Stomach (tissue), 9 donors: ENCODE data around the gene CLCA4. TPM values are rescaled to one million over a fixed set of nuclear protein-coding genes. Genes with fewer than 3 reads are reported as not detected.

Experiments used
- DNase-seq, 2 donors: peaks; one replicate each; pipeline versions ENCODE4 v3.0.0 to v3.0.0-alpha.2; 2013 to 2019
- H3K27ac ChIP-seq, 5 donors: fragments of 200-600 bp in 4 of 5; sonication (generic) in 4 of 5; one replicate each; pipeline ENCODE4 v1.5.1; 2013 to 2019; ENCODE audit warnings: mild to moderate bottlenecking in 1 of 5, moderate library complexity in 1 of 5
- H3K27me3 ChIP-seq, 3 donors: fragments of 200-600 bp; sonication (generic); one replicate each; pipeline ENCODE4 v1.5.1; 2017 to 2019; ENCODE audit warnings: mixed run types in 1 of 3
- H3K36me3 ChIP-seq, 4 donors: fragments of 200-600 bp; sonication (generic); 1 replicate in 3 of 4; 2 replicates in 1 of 4; pipeline ENCODE4 v1.5.1; 2016 to 2019
- H3K4me1 ChIP-seq, 4 donors: fragments of 200-600 bp; sonication (generic); one replicate each; pipeline ENCODE4 v1.5.1; 2016 to 2019
- H3K4me3 ChIP-seq, 4 donors: fragments of 200-600 bp; sonication (generic) in 3 of 4; one replicate each; pipeline ENCODE4 v1.5.1; 2016 to 2019; ENCODE audit warnings: mild to moderate bottlenecking in 1 of 4
- H3K9me3 ChIP-seq, 4 donors: fragments of 200-600 bp; sonication (generic); one replicate each; pipeline ENCODE4 v1.5.1; 2016 to 2019
- EP300 ChIP-seq: sonication (generic); formaldehyde crosslinking; IDR thresholded peaks from one replicate; pipeline ENCODE4 v1.6.1; 2017; ENCODE audit warnings: antibody characterized with exemption
- POLR2A ChIP-seq, 4 donors: fragments of 450-650 bp; IDR thresholded peaks; one replicate each; pipeline ENCODE4 v1.6.1; 2016; ENCODE audit warnings: antibody characterized with exemption in 4 of 4, control low read depth in 2 of 4, mild to moderate bottlenecking in 1 of 4, moderate library complexity in 1 of 4
- POLR2AphosphoS5 ChIP-seq, 3 donors: sonication (generic); formaldehyde crosslinking; IDR thresholded peaks; one replicate each; pipeline ENCODE4 v1.6.1; 2016; ENCODE audit warnings: antibody characterized with exemption in 3 of 3
- whole genome bisulfite sequencing, 5 donors: extraction: QIAGEN DNeasy Blood & Tissue Kit in 3 of 5; methylation state at CpG; one replicate each; pipeline versions ENCODE4 v1.1.5 to v1.1.7; 2013 to 2018; 5-methylcytosine and 5-hydroxymethylcytosine counted together
- intact Hi-C: fragments of 100-400 bp; cut with DNase I; formaldehyde crosslinking; loops from one replicate; pipeline ENCODE4 v1.15.1; 2023; ENCODE audit warnings: low total_unique reads
- polyA plus RNA-seq, 3 donors: library from polyadenylated mRNA; stranded (reverse); fragments of 200-250 nt; gene quantifications; one replicate each; pipeline ENCODE4 v1.2.3, GENCODE V29; 2013
- total RNA-seq, 5 donors: library from RNA; depleted of rRNA; stranded (reverse); fragments of >200 nt; gene quantifications; one replicate each; pipeline versions ENCODE4 v1.1.0 to v1.2.3, GENCODE V29; 2014 to 2016
- TF ChIP-seq, protein P1 (sequence below), 7 experiments: fragments of 450-650 bp in 4 of 7; fragments of 200-600 bp in 3 of 7; sonication (generic) in 3 of 7; IDR thresholded peaks; one replicate each; pipeline ENCODE4 v1.5.1; 2016 to 2019; ENCODE audit warnings: antibody characterized with exemption in 7 of 7, control low read depth in 2 of 7, mild to moderate bottlenecking in 1 of 7
- donor health status: healthy with polysubstance abuse.
- donor health status: Bipolar disorder and iron deficiency.
- donor health status: healthy.

The CLCA4 gene
- total and polyA plus RNA-seq, 8 donors: 0.46 to 142 (median 1.1) TPM; not detected in 5

DNA sequence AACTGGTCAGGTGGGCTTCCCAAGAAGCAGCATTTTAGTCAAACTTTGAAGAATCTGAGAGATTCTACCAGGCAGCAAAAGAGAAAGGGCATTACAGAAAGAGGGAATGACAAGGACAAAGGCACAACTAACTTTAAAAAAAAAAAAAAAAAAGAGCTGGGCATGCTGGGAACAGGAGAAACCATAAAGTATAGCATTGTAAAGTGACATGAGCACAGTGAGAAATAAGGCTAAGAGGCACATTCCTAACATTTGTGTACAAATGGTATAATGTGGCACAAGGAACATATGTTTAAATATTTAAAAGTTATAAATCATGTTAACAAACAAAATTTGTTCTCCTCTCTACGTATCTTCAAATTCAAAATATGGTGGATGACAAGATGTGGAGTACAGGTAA, 69.6 kb downstream of the CLCA4 start:
- DNase-seq: no peak
- Histone ChIP-seq H3K9me3 (peaks cover 0 to 28% (median 19%) of the 10 kb centered on the region in 4 donors), H3K27ac (no peak overlapping the region), H3K36me3 (no peaks in the 10 kb centered on the region), H3K4me3 (no peak overlapping the region), H3K27me3 (no peaks in the 10 kb centered on the region), H3K4me1 (no peaks in the 10 kb centered on the region)
- intact Hi-C loops: no loop called here
- no peak for TF ChIP-seq POLR2A (IDR thresholded peaks at IDR 0.05)
- TF ChIP-seq, protein P1, sequence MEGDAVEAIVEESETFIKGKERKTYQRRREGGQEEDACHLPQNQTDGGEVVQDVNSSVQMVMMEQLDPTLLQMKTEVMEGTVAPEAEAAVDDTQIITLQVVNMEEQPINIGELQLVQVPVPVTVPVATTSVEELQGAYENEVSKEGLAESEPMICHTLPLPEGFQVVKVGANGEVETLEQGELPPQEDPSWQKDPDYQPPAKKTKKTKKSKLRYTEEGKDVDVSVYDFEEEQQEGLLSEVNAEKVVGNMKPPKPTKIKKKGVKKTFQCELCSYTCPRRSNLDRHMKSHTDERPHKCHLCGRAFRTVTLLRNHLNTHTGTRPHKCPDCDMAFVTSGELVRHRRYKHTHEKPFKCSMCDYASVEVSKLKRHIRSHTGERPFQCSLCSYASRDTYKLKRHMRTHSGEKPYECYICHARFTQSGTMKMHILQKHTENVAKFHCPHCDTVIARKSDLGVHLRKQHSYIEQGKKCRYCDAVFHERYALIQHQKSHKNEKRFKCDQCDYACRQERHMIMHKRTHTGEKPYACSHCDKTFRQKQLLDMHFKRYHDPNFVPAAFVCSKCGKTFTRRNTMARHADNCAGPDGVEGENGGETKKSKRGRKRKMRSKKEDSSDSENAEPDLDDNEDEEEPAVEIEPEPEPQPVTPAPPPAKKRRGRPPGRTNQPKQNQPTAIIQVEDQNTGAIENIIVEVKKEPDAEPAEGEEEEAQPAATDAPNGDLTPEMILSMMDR (IDR thresholded peaks at IDR 0.05): no peak
- TF ChIP-seq EP300: no peak
- TF ChIP-seq POLR2AphosphoS5 (IDR thresholded peaks at IDR 0.05): no peak
- 36 to 50% (median 45%) methylated on average over 1 of the region's 1 CpG for WGBS, 5 donors

DNA sequence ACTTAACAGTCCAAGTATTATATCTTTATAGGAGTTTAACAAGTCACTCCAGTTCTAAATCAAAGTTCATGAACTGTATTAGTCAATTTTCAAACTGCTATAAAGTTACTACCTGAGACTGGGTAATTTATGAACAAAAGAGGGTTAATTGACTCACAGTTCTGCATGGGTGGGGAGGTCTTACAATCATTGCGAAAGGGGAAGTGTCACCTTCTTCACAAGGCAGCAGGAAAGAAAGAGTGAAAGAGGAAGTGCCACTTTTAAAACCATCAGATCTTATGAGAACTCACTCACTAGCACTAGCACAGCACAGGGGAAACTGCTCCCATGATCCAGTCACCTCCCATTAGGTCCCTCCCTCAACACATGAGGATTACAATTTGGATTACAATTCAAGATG, 70.0 kb downstream of the CLCA4 start:
- H3K27ac ChIP-seq: no peak overlapping the region

DNA sequence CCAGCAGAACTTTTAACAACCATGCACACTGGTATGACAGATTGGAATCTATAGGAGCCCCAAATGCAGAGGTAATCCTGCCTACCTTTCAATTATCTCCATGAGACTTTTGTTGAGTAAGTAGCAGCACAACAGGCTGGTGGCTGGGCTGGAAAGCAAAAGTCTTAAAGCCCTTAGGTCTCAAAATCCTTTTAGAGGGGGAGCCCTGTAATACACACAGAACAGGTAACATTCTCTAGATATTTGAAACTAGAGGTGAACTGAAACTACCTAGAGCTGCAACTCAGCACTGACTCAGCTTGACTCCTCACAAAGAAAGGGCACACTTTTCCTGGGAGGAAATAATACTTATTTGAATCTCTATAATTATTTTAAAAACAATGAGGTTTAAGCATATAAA, 71.5 kb downstream of the CLCA4 start:
- Histone ChIP-seq H3K4me3 (no peak overlapping the region), H3K27ac (no peak overlapping the region), H3K36me3 (no peaks in the 10 kb centered on the region), H3K27me3 (no peaks in the 10 kb centered on the region), H3K4me1 (no peaks in the 10 kb centered on the region), H3K9me3 (peaks cover 0 to 35% (median 25%) of the 10 kb centered on the region in 4 donors)
- intact Hi-C loops: no loop called here
- no peak for TF ChIP-seq POLR2A (IDR thresholded peaks at IDR 0.05)
- TF ChIP-seq, protein P1 (IDR thresholded peaks at IDR 0.05): no peak
- TF ChIP-seq EP300: no peak
- TF ChIP-seq POLR2AphosphoS5 (IDR thresholded peaks at IDR 0.05): no peak
- DNase-seq: no peak

More for the DNA sequence above, 70.0 kb downstream of the CLCA4 start:
- Histone ChIP-seq H3K36me3 (no peaks in the 10 kb centered on the region), H3K27me3 (no peaks in the 10 kb centered on the region), H3K9me3 (peaks cover 0 to 30% (median 19%) of the 10 kb centered on the region in 4 donors), H3K4me1 (no peaks in the 10 kb centered on the region), H3K4me3 (no peak overlapping the region)
- DNase-seq: peak in 1 of 2 donors; percentile 68
- TF ChIP-seq EP300: no peak
- TF ChIP-seq, protein P1 (IDR thresholded peaks at IDR 0.05): no peak
- no peak for TF ChIP-seq POLR2A (IDR thresholded peaks at IDR 0.05)
- TF ChIP-seq POLR2AphosphoS5 (IDR thresholded peaks at IDR 0.05): no peak
- intact Hi-C loops: no loop called here
- WGBS, 5 donors: 20 to 64% (median 35%) methylated on average over 1 of the region's 1 CpG

DNA sequence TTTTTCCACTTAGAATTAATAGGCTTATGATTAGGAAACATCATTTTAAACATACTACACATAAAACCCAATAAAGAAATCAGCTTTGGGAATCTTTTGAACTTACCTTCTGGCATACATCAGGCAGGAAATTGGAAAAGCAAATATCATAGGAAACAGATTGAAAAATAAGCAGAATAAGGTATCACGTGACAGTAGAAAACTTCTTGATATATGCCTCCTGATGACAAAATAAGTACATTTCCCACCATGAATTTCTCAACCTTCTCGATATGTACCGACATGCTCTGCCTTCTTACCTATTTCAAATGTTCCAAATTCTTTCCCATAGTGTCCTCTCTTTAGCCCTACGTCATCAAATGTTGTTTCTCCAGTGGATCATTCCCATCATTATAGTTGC, 72.4 kb downstream of the CLCA4 start:
- 87 to 96% (median 90%) methylated on average over 4 of the region's 4 CpGs for WGBS, 5 donors
- no peaks in the 10 kb centered on the region for H3K4me1 ChIP-seq
- intact Hi-C loops: no loop called here

More for the DNA sequence above, 72.4 kb downstream of the CLCA4 start:
- Histone ChIP-seq H3K27ac (no peak overlapping the region), H3K27me3 (no peaks in the 10 kb centered on the region), H3K36me3 (no peaks in the 10 kb centered on the region), H3K9me3 (peaks cover 0 to 27% (median 22%) of the 10 kb centered on the region in 4 donors), H3K4me3 (no peak overlapping the region)
- no peak for TF ChIP-seq POLR2AphosphoS5 (IDR thresholded peaks at IDR 0.05)
- TF ChIP-seq, protein P1 (IDR thresholded peaks at IDR 0.05): no peak
- TF ChIP-seq POLR2A (IDR thresholded peaks at IDR 0.05): no peak
- TF ChIP-seq EP300: no peak
- no peak for DNase-seq
